H1 (cell line): ENCODE data around the gene GRB14. TPM values are rescaled to one million over a fixed set of nuclear protein-coding genes. Genes with fewer than 3 reads are reported as not detected.

Experiments used
- CTCF ChIA-PET: fragments of 300-600 bp; sonication (Branson Sonifier 250); formaldehyde crosslinking; loops from one replicate; lab custom pipeline; 2021; ENCODE audit not compliant: partially characterized antibody; lab: Charles Lee
- POLR2A ChIA-PET: fragments of 300-600 bp; sonication (Branson Sonifier 250); formaldehyde crosslinking; loops from one replicate; lab custom pipeline; 2021; ENCODE audit warnings: inconsistent platforms; ENCODE audit not compliant: partially characterized antibody; lab: Charles Lee
- DNase-seq, 2 experiments: peaks; one replicate each; pipeline versions ENCODE4 v3.0.0 to v3.0.0-alpha.2; 2010 to 2022; ENCODE audit warnings: low spot score in 2 of 2, low read depth in 1 of 2, mixed read lengths in 1 of 2
- FAIRE-seq: peaks from 2 replicates; lab custom pipeline; 2011; peaks lifted over from hg19 to GRCh38; lab: Jason Lieb, UNC
- H2AFZ ChIP-seq: 2 replicates; pipeline ENCODE4 v1.8.1; 2012; ENCODE audit warnings: low read length, inconsistent platforms
- H2AK5ac ChIP-seq: 2 replicates; pipeline ENCODE4 v1.6.1; 2013; ENCODE audit warnings: low read depth, low read length
- H2BK120ac ChIP-seq: replicated peaks from 2 replicates; pipeline ENCODE3; 2013; ENCODE audit warnings: low read depth, low read length, inconsistent platforms
- H2BK12ac ChIP-seq: 2 replicates; pipeline ENCODE4 v1.6.1; 2013; ENCODE audit warnings: low read depth, low read length
- H2BK15ac ChIP-seq: 2 replicates; pipeline ENCODE4 v1.6.1; 2013; ENCODE audit warnings: low read length
- H2BK20ac ChIP-seq: 2 replicates; pipeline ENCODE4 v1.6.1; 2013; ENCODE audit warnings: low read length
- H2BK5ac ChIP-seq: 2 replicates; pipeline ENCODE4 v1.6.1; 2013; ENCODE audit warnings: low read depth, low read length
- H3K14ac ChIP-seq: 2 replicates; pipeline ENCODE4 v1.6.1; 2013; ENCODE audit warnings: inconsistent platforms; ENCODE audit not compliant: insufficient read length
- H3K18ac ChIP-seq: 2 replicates; pipeline ENCODE4 v1.6.1; 2013; ENCODE audit warnings: low read length; ENCODE audit errors: extremely low read depth
- H3K23ac ChIP-seq: 2 replicates; pipeline ENCODE4 v1.6.1; 2013; ENCODE audit warnings: inconsistent platforms; ENCODE audit not compliant: insufficient read length
- H3K23me2 ChIP-seq: 2 replicates; pipeline ENCODE4 v1.6.1; 2013; ENCODE audit warnings: low read depth, low read length
- H3K27ac ChIP-seq: 2 replicates; pipeline ENCODE4 v1.6.1; 2011; ENCODE audit warnings: low read depth, low read length, inconsistent platforms
- H3K27me3 ChIP-seq, 4 experiments: replicated peaks in 1 of 4; 1 replicate in 1 of 4; 2 replicates in 3 of 4; pipeline versions ENCODE4 v1.6.1 to v1.8.1; 2011 to 2013; ENCODE audit warnings: low read length in 3 of 4, mild to moderate bottlenecking in 3 of 4, inconsistent platforms in 2 of 4, mixed read lengths in 2 of 4, moderate library complexity in 1 of 4; ENCODE audit not compliant: control insufficient read depth in 3 of 4, insufficient read depth in 3 of 4; ENCODE audit errors: extremely low read depth in 1 of 4
- H3K36me3 ChIP-seq, 4 experiments: 2 replicates each; pipeline versions ENCODE4 v1.6.1 to v1.8.1; 2011 to 2013; ENCODE audit warnings: mild to moderate bottlenecking in 4 of 4, low read length in 3 of 4, moderate library complexity in 2 of 4, control low read depth in 1 of 4, inconsistent platforms in 1 of 4; ENCODE audit not compliant: insufficient read depth in 4 of 4, control insufficient read depth in 2 of 4
- H3K4ac ChIP-seq: replicated peaks from 2 replicates; pipeline ENCODE3; 2013; ENCODE audit warnings: low read length, low read depth, mixed read lengths, inconsistent platforms; ENCODE audit not compliant: insufficient read length
- H3K4me1 ChIP-seq, 4 experiments: replicated peaks in 1 of 4; 1 replicate in 1 of 4; 2 replicates in 3 of 4; pipeline versions ENCODE4 v1.6.1 to v1.8.1; 2011 to 2013; ENCODE audit warnings: low read length in 3 of 4, inconsistent platforms in 2 of 4, mixed read lengths in 1 of 4; ENCODE audit not compliant: insufficient read depth in 4 of 4, control insufficient read depth in 3 of 4
- H3K4me2 ChIP-seq, 2 experiments: 2 replicates each; pipeline versions ENCODE4 v1.6.1 to v1.8.1; 2011 to 2013; ENCODE audit warnings: low read depth in 2 of 2, low read length in 2 of 2, control low read depth in 1 of 2, inconsistent platforms in 1 of 2, mild to moderate bottlenecking in 1 of 2; ENCODE audit not compliant: insufficient read depth in 1 of 2
- H3K4me3 ChIP-seq, 4 experiments: fragments of 200-600, 300-600 bp in 1 of 4; sonication (generic), shearing (Covaris generic), sonication (Bioruptor Twin) in 1 of 4; 2 replicates each; pipeline versions ENCODE4 v1.5.1 to v1.8.1; 2011 to 2016; ENCODE audit warnings: low read length in 4 of 4, low read depth in 3 of 4, control low read depth in 2 of 4, inconsistent platforms in 2 of 4, mild to moderate bottlenecking in 2 of 4, mixed read lengths in 1 of 4, moderate library complexity in 1 of 4; ENCODE audit not compliant: insufficient read depth in 2 of 4; ENCODE audit errors: extremely low read depth in 1 of 4
- H3K56ac ChIP-seq: replicated peaks from 2 replicates; pipeline ENCODE3; 2013; ENCODE audit warnings: low read depth, mild to moderate bottlenecking, mixed read lengths, low read length, inconsistent platforms; ENCODE audit not compliant: insufficient read length
- H3K79me1 ChIP-seq: 2 replicates; pipeline ENCODE4 v1.6.1; 2013; ENCODE audit warnings: low read depth, low read length, control low read depth
- H3K79me2 ChIP-seq, 2 experiments: 2 replicates each; pipeline versions ENCODE4 v1.6.1 to v1.8.1; 2012 to 2013; ENCODE audit warnings: low read length in 2 of 2, mild to moderate bottlenecking in 2 of 2, inconsistent platforms in 1 of 2; ENCODE audit not compliant: insufficient read depth in 2 of 2, control insufficient read depth in 1 of 2
- H3K9ac ChIP-seq, 4 experiments: replicated peaks in 1 of 4; 1 replicate in 1 of 4; 2 replicates in 3 of 4; pipeline versions ENCODE4 v1.6.1 to v1.8.1; 2011 to 2013; ENCODE audit warnings: low read depth in 3 of 4, low read length in 3 of 4, control low read depth in 2 of 4, mild to moderate bottlenecking in 2 of 4, moderate library complexity in 2 of 4, inconsistent platforms in 1 of 4; ENCODE audit errors: extremely low read depth in 1 of 4
- H3K9me3 ChIP-seq, 2 experiments: 2 replicates each; pipeline versions ENCODE4 v1.6.1 to v1.8.1; 2012 to 2013; ENCODE audit warnings: mild to moderate bottlenecking in 2 of 2, moderate library complexity in 2 of 2, control low read depth in 1 of 2, inconsistent platforms in 1 of 2, low read depth in 1 of 2, low read length in 1 of 2, mixed read lengths in 1 of 2; ENCODE audit not compliant: insufficient read depth in 2 of 2
- H4K20me1 ChIP-seq, 2 experiments: replicated peaks in 1 of 2; 2 replicates each; pipeline versions ENCODE3 to v1.8.1; 2011 to 2013; ENCODE audit warnings: inconsistent platforms in 2 of 2, low read length in 2 of 2, mild to moderate bottlenecking in 1 of 2; ENCODE audit not compliant: insufficient read depth in 2 of 2, control insufficient read depth in 1 of 2
- H4K5ac ChIP-seq: 2 replicates; pipeline ENCODE4 v1.6.1; 2013; ENCODE audit warnings: low read length, low read depth, mixed read lengths, inconsistent platforms; ENCODE audit not compliant: insufficient read length
- H4K8ac ChIP-seq: 2 replicates; pipeline ENCODE4 v1.8.0; 2013; ENCODE audit warnings: mild to moderate bottlenecking, moderate library complexity, low read length, inconsistent platforms; ENCODE audit not compliant: insufficient read depth; ENCODE audit errors: extremely low read depth
- H4K91ac ChIP-seq: replicated peaks from 2 replicates; pipeline ENCODE3; 2013; ENCODE audit warnings: low read length, mixed read lengths, inconsistent platforms; ENCODE audit not compliant: insufficient read length
- ATF2 ChIP-seq: IDR thresholded peaks from 2 replicates; pipeline ENCODE4 v1.6.1; 2012; ENCODE audit warnings: low read length, inconsistent platforms
- BCL11A ChIP-seq, 2 experiments: IDR thresholded peaks; one replicate each; pipeline ENCODE4 v1.6.1; 2011; ENCODE audit warnings: low read depth in 2 of 2, low read length in 2 of 2, mild to moderate bottlenecking in 2 of 2
- HDAC2 ChIP-seq, 2 experiments: fragments of 300-600 bp in 1 of 2; sonication (generic) in 1 of 2; IDR thresholded peaks; 2 replicates each; pipeline ENCODE4 v1.6.1; 2011 to 2012; ENCODE audit warnings: low read depth in 2 of 2, low read length in 2 of 2, mild to moderate bottlenecking in 2 of 2, moderate library complexity in 2 of 2, borderline replicate concordance in 1 of 2, inconsistent platforms in 1 of 2
- MAX ChIP-seq: IDR thresholded peaks from 2 replicates; pipeline ENCODE4 v1.6.1; 2012; ENCODE audit warnings: inconsistent platforms
- PHF8 ChIP-seq: fragments of 200-600 bp; sonication (generic); conservative IDR thresholded peaks from 2 replicates; pipeline ENCODE4 v1.7.1; 2012; ENCODE audit warnings: low read depth, mild to moderate bottlenecking, inconsistent platforms, low read length, moderate library complexity
- SIRT6 ChIP-seq: IDR thresholded peaks from one replicate; pipeline ENCODE4 v1.7.1; 2012; ENCODE audit warnings: low read length, inconsistent platforms
- TCF12 ChIP-seq: IDR thresholded peaks from 2 replicates; pipeline ENCODE4 v1.6.1; 2011; ENCODE audit warnings: low read depth, mild to moderate bottlenecking, low read length
- TEAD4 ChIP-seq: IDR thresholded peaks from 2 replicates; pipeline ENCODE4 v1.6.1; 2012; ENCODE audit warnings: low read depth, low read length, inconsistent platforms, mixed read lengths
- WGBS, 2 experiments: shearing (Covaris generic) in 1 of 2; methylation state at CpG; one replicate each; pipeline versions ENCODE4 v1.1.6 to v1.1.7; 2013 to 2015; ENCODE audit warnings: low lambda C conversion rate in 2 of 2, mixed read lengths in 2 of 2, inconsistent platforms in 1 of 2, low coverage in 1 of 2, missing lambda C conversion rate in 1 of 2; ENCODE audit not compliant: insufficient replicate concordance in 2 of 2, insufficient coverage in 1 of 2, insufficient read length in 1 of 2; ENCODE audit errors: extremely low coverage in 1 of 2, missing lambda C conversion rate in 1 of 2; 5-methylcytosine and 5-hydroxymethylcytosine counted together
- polyA plus RNA-seq, 7 experiments: library from polyadenylated mRNA; depleted of rRNA in 3 of 7; stranded (reverse) in 5 of 7; unstranded in 2 of 7; fragments of >200 nt in 5 of 7; fragments of 200-250 nt in 2 of 7; gene quantifications; 1 replicate in 5 of 7; 2 replicates in 1 of 7; 4 replicates in 1 of 7; pipeline versions ENCODE4 v1.2.1 to v1.2.3, GENCODE V29; 2011 to 2013; ENCODE audit warnings: missing spikeins in 2 of 7, mixed read lengths in 2 of 7
- total RNA-seq: library from RNA; stranded (reverse); fragmentation: NEBNext Ultra II Directional; extraction: Animal tissue kit (Norgen Biotek cat#: 25700); gene quantifications from 2 replicates; pipeline ENCODE4 v1.2.1, GENCODE V29; 2021
- TF ChIP-seq, protein P1 (sequence below): IDR thresholded peaks from 2 replicates; pipeline ENCODE4 v1.6.1; 2011; ENCODE audit warnings: low read length, improper control_type of control experiment
- TF ChIP-seq, protein P2 (sequence below): IDR thresholded peaks from 2 replicates; pipeline ENCODE4 v1.6.1; 2012; ENCODE audit warnings: inconsistent platforms

GRB14 gene
- total and polyA plus RNA-seq, 2 of the 8 experiments (the other 6 are each of a cell fraction or from before 2014, with no cell fraction given) = 2.5 to 11.6 TPM

DNA sequence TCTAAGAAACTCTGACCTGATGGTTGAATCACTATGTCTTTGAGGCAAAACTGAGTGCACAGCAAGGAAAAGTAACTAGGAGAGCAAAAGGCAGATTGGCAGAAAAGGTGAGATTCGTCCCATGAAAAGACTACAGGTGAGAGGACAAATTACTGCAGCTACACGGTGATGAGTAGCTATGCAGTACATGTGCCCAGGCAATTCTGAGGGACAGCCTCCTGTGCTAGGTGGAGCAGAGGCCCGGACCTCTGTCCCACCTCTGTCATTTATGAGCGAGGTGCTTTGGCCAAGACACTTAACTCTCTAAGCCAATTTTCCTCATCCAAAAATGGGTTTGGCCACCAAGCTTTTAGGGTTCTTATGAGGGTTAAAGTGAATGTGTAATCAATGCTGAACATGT, 59.9 kb downstream of the GRB14 start:
- no peaks in the 10 kb centered on the region; the same call in 1 of the 2 replicates for H3K23me2 ChIP-seq
- TF ChIP-seq BCL11A (IDR thresholded peaks at IDR 0.05; ENCODE audit: low read depth in 2 of 2, low read length in 2 of 2) (no peak), SIRT6 (no peak), MAX (no peak), HDAC2 (IDR thresholded peaks at IDR 0.05; ENCODE audit: borderline replicate concordance in 1 of 2, low read depth in 2 of 2, low read length in 2 of 2) (no peak), TCF12 (no peak), TEAD4 (no peak), PHF8 (no peak), ATF2 (no peak)
- TF ChIP-seq, protein P1, sequence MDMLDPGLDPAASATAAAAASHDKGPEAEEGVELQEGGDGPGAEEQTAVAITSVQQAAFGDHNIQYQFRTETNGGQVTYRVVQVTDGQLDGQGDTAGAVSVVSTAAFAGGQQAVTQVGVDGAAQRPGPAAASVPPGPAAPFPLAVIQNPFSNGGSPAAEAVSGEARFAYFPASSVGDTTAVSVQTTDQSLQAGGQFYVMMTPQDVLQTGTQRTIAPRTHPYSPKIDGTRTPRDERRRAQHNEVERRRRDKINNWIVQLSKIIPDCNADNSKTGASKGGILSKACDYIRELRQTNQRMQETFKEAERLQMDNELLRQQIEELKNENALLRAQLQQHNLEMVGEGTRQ = no peak
- TF ChIP-seq, protein P2, sequence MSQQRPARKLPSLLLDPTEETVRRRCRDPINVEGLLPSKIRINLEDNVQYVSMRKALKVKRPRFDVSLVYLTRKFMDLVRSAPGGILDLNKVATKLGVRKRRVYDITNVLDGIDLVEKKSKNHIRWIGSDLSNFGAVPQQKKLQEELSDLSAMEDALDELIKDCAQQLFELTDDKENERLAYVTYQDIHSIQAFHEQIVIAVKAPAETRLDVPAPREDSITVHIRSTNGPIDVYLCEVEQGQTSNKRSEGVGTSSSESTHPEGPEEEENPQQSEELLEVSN = no peak

More for the DNA sequence above, 59.9 kb downstream of the GRB14 start:
- Histone ChIP-seq H3K4ac (no peak overlapping the region), H3K27me3 (no peaks in the 10 kb centered on the region), H2BK15ac (no peak overlapping the region), H3K4me3 (no peak overlapping the region), H2BK12ac (no peak overlapping the region), H2AFZ (no peak overlapping the region), H3K4me1 (no peaks in the 10 kb centered on the region), H3K4me2 (no peak overlapping the region), H3K36me3 (no peaks in the 10 kb centered on the region), H4K8ac (no peak overlapping the region), H4K5ac (no peak overlapping the region), H3K79me1 (no peaks in the 10 kb centered on the region), H3K9me3 (no peaks in the 10 kb centered on the region), H2AK5ac (no peak overlapping the region), H3K18ac (no peak overlapping the region), H2BK5ac (no peak overlapping the region), H4K20me1 (no peaks in the 10 kb centered on the region), H2BK120ac (no peak overlapping the region), H3K9ac (no peak overlapping the region), H3K23ac (no peak overlapping the region), H3K56ac (no peak overlapping the region), H3K14ac (no peak overlapping the region), H2BK20ac (no peak overlapping the region), H3K27ac (no peak overlapping the region), H3K79me2 (no peaks in the 10 kb centered on the region), H4K91ac (no peak overlapping the region)
- FAIRE-seq (no peak), DNase-seq (no peak)
- ChIA-PET CTCF (interaction anchor here (0.7 to 5.0 kb wide), 22 partner anchors 8 to 703 kb away, joined by 3 to 36 read pairs (median 4); partner anchors contain the start of gene GRB14), POLR2A (no interaction called here)
- WGBS, 2 experiments = 94% methylated on average over 4 of the region's 4 CpGs; no CpG with 5 or more reads in 1 of the 2 experiments
